Neural cell (in vitro differentiated cells): ENCODE data around the gene SNTA1.

ENCODE experiments used
- CTCF ChIP-seq: fragments of 450-650 bp; IDR thresholded peaks from 2 replicates; pipeline ENCODE4 v1.5.1; 2014; ENCODE audit warnings: antibody characterized with exemption, mild to moderate bottlenecking, moderate library complexity; ENCODE audit not compliant: poor library complexity, severe bottlenecking
- POLR2AphosphoS5 ChIP-seq: IDR thresholded peaks from 2 replicates; pipeline ENCODE4 v1.6.1; 2012
- SMC3 ChIP-seq: fragments of 450-650 bp; conservative IDR thresholded peaks from 2 replicates; pipeline ENCODE4 v1.6.1; 2014; ENCODE audit warnings: antibody characterized with exemption, mild to moderate bottlenecking, moderate library complexity; ENCODE audit not compliant: poor library complexity

- TF ChIP-seq CTCF (no peak), SMC3 (no peak), POLR2AphosphoS5 (no peak)
Observed at GRCh38 chr20:33391722-33392415, 51.7 kb downstream of the SNTA1 start.
